ENCODE results near the gene ADA.
A peak's percentile ranks its signal among the peaks of the same experiment; 100 is the strongest.

The ADA gene

GRCh38 chr20:44643596-44644229 is 7.8 kb downstream of the ADA start:
- Mint-ChIP-seq H3K27me3 (no peaks in the 10 kb centered on the region), H3K4me3 (peak overlapping the region; percentile 30), H3K36me3 (peaks cover 13% of the 10 kb centered on the region), H3K27ac (peak overlapping the region; percentile 90), H3K4me1 (ENCODE audit: low read depth) (peaks cover 76% of the 10 kb centered on the region), H3K9me3 (ENCODE audit: low read depth) (no peaks in the 10 kb centered on the region)

DNA sequence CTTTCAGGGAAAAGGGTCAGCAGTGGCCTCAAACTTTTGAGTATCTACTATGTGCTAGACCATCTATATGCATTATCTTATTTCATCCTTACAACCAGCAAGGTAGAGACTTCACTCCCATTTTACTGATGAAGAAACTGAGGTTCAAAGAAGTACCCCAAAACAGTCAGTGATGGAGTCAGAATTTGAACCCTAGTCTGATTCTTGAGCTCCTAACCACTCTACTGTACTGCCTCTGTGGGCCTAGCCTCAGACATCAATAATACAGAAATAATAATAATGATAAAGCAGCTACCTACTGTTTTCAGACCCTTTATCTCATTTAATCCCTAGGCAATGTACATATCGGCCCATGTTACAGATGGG is 8.4 kb downstream of the ADA start:
- Mint-ChIP-seq H3K9me3 (ENCODE audit: low read depth) (no peaks in the 10 kb centered on the region), H3K27me3 (no peaks in the 10 kb centered on the region), H3K27ac (peak overlapping the region; percentile 90), H3K36me3 (peaks cover 16% of the 10 kb centered on the region), H3K4me1 (ENCODE audit: low read depth) (peaks cover 73% of the 10 kb centered on the region), H3K4me3 (peak overlapping the region; percentile 75)

DNA sequence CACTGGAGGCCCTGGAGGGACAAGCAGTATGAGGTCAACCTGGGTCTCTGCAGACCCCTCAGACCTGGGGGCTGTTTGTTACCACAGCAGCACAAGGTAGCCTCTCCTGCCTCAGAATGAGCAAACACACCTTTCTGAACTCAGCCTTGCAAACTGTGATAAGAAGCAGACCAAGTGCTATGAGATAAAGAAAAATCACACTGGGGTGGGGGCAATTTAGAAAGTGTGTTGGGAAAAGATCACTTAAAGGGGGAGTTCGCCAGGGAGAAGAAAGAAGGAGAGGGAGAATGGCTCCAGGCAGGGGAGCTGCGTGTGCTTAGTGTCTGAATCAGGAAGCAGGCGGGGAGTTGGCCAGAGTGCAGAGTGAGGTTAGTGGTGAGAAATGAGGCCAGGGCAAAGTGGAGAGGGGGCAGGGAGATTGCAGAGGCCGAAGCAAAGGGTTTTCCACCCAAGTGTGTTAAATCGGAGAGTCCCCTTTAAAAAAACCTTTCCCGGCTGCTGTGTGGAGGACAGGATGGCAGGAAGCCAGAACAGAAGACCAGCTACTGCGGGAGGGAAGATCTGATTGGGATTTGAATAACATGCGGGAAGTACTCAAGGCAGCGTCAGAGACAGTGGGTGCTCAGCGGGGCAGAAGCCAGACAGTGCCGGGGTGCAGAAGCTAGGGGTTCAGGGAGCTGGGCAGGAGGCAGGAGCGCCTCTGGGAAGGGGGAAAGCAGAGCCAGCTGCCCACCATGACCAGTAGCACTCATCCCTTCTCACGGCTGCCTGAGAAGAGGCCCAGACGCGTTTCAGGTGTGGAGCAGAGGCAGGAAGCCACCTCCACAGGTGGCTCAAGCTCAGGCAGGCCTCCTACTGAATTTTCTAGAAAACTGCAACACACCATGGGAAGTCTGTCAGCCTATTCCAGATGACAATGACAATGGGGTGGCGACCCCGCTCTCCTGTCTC is 9.0 kb downstream of the ADA start:
- Mint-ChIP-seq H3K9me3 (ENCODE audit: low read depth) (no peaks in the 10 kb centered on the region), H3K4me3 (peak overlapping the region; percentile 75), H3K4me1 (ENCODE audit: low read depth) (peaks cover 66% of the 10 kb centered on the region), H3K27ac (peak overlapping the region; percentile 90), H3K36me3 (peaks cover 16% of the 10 kb centered on the region), H3K27me3 (no peaks in the 10 kb centered on the region)

DNA sequence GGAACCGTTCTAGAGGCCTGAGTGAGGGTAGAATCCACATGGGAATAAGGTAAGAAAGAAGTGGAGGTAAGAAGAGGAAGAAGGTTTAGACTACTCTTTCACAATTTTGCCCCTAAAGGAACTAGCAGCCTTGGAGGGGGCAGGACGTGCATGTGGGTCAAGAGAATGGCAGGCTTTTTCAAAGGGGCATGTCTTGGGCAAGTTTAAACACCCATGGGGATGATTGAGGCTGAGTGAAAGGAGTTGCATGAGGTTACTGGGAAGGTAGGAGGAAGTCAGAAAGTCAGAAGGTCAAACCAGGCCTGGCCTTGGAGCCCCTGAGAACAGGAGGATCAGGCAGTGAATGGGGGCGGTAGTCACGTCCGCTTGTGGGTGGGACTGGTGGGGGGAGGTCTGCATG is 10.2 kb downstream of the ADA start:
- no peaks in the 10 kb centered on the region for H3K9me3 Mint-ChIP-seq (ENCODE audit: low read depth)
- H3K36me3 Mint-ChIP-seq = peaks cover 16% of the 10 kb centered on the region
- H3K27me3 Mint-ChIP-seq = no peaks in the 10 kb centered on the region
- peaks cover 56% of the 10 kb centered on the region for H3K4me1 Mint-ChIP-seq (ENCODE audit: low read depth)
- H3K27ac Mint-ChIP-seq = peak overlapping the region; percentile 50
- peak overlapping the region; percentile 57 for H3K4me3 Mint-ChIP-seq

DNA sequence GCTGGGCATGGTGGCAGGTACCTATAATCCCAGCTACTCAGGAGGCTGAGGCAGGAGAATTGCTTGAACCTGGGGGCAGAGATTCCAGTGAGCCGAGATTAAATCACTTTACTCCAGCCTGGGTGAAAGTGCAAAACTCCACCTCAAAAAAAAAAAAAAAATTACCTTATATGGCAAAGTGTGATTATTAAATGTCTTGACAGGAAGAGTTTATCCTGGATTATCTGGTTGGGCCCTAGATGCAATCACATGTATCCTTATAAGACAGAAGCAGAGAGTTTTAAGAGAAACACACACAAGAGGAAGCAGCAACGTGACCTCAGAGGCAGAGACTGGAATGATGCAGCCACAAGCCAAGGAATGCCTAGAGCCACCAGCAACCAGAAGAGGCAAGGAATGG is 11.0 kb downstream of the ADA start:
- Mint-ChIP-seq H3K4me1 (ENCODE audit: low read depth) (peaks cover 48% of the 10 kb centered on the region), H3K36me3 (peaks cover 16% of the 10 kb centered on the region), H3K27me3 (no peaks in the 10 kb centered on the region), H3K9me3 (ENCODE audit: low read depth) (no peaks in the 10 kb centered on the region), H3K4me3 (no peak overlapping the region), H3K27ac (peak overlapping the region; percentile 22)

- H3K27me3 Mint-ChIP-seq = no peaks in the 10 kb centered on the region
- no peak overlapping the region for H3K4me3 Mint-ChIP-seq
- H3K36me3 Mint-ChIP-seq = peaks cover 18% of the 10 kb centered on the region
- H3K4me1 Mint-ChIP-seq (ENCODE audit: low read depth) = peaks cover 22% of the 10 kb centered on the region
- H3K27ac Mint-ChIP-seq = no peak overlapping the region
- H3K9me3 Mint-ChIP-seq (ENCODE audit: low read depth) = no peaks in the 10 kb centered on the region
Measured at GRCh38 chr20:44637522-44638372, 13.8 kb downstream of the ADA start.

DNA sequence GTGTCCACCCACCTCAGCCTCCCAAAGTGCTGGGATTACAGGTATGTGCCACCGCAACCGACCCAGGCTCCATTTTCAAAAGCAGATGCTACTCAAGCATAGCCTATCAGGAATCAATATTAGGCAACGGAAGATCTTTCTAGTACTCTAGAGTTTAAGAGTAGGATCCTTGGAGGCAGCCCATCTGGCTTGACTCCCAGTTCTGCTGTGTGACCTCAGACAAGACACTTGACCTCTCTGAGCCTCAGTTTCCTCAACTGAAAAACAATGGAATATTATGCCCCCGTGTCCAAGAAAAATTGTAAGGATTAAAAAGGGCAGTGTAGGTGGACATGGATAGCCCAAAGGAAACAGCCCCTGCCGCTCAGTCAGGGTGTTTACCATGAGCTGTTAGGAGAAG is 14.5 kb downstream of the ADA start:
- Mint-ChIP-seq H3K9me3 (ENCODE audit: low read depth) (no peaks in the 10 kb centered on the region), H3K36me3 (peaks cover 18% of the 10 kb centered on the region)

GRCh38 chr20:44635877-44636276 is 15.6 kb downstream of the ADA start:
- H3K4me1 Mint-ChIP-seq (ENCODE audit: low read depth) = peaks cover 9% of the 10 kb centered on the region
- H3K27ac Mint-ChIP-seq = no peak overlapping the region
- H3K36me3 Mint-ChIP-seq = peaks cover 15% of the 10 kb centered on the region
- H3K27me3 Mint-ChIP-seq = no peaks in the 10 kb centered on the region
- H3K4me3 Mint-ChIP-seq = no peak overlapping the region
- no peaks in the 10 kb centered on the region for H3K9me3 Mint-ChIP-seq (ENCODE audit: low read depth)

More for the DNA sequence above, 14.5 kb downstream of the ADA start:
- H3K4me1 Mint-ChIP-seq (ENCODE audit: low read depth) = peaks cover 14% of the 10 kb centered on the region
- H3K27ac Mint-ChIP-seq = no peak overlapping the region
- H3K27me3 Mint-ChIP-seq = no peaks in the 10 kb centered on the region
- no peak overlapping the region for H3K4me3 Mint-ChIP-seq

DNA sequence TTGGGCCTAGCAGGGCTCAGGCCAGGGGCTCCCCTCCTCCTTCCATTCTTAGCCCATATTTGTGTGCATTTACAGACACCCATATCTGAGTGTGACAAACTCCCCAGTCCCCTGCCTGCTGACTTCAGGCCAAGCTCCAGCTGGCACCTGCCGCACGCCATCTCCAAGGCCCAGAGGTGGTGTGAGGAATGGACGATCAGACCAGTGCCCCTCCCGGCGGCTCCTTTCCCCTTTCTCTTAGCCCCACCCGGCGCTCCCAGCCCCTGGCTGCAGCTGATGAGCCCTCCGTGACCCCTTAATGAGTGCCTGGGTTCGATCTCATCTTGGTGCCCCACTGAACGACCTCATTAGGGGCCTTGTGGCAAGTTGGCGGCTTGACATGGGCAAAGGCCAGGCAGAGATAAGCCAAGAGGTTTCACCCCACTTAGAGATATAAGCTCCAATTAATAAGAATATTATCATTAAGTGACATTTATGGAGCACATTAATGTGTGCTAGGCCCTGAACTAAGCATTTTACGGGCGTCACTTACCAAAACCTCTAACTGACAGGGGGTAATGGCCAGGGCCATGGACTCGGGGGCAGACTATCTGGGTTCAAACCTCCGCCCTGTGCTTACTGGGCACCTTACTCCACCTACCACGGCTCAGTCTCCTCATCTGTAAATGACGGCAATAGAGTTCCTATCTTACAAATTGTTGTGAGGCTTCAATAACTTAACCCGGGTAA is 17.5 kb downstream of the ADA start:
- Mint-ChIP-seq H3K4me1 (ENCODE audit: low read depth) (peaks cover 4% of the 10 kb centered on the region), H3K27me3 (no peaks in the 10 kb centered on the region), H3K36me3 (peaks cover 10% of the 10 kb centered on the region), H3K9me3 (ENCODE audit: low read depth) (no peaks in the 10 kb centered on the region), H3K4me3 (no peak overlapping the region), H3K27ac (no peak overlapping the region)

- H3K4me3 Mint-ChIP-seq = no peak overlapping the region
- H3K9me3 Mint-ChIP-seq (ENCODE audit: low read depth) = no peaks in the 10 kb centered on the region
- H3K36me3 Mint-ChIP-seq = peaks cover 5% of the 10 kb centered on the region
- no peaks in the 10 kb centered on the region for H3K4me1 Mint-ChIP-seq (ENCODE audit: low read depth)
- H3K27me3 Mint-ChIP-seq = no peaks in the 10 kb centered on the region
- H3K27ac Mint-ChIP-seq = no peak overlapping the region
Measured at GRCh38 chr20:44633187-44633810, 18.2 kb downstream of the ADA start.

- Mint-ChIP-seq H3K27me3 (no peaks in the 10 kb centered on the region), H3K9me3 (ENCODE audit: low read depth) (no peaks in the 10 kb centered on the region), H3K4me1 (ENCODE audit: low read depth) (no peaks in the 10 kb centered on the region), H3K4me3 (no peak overlapping the region), H3K27ac (no peak overlapping the region), H3K36me3 (peaks cover 5% of the 10 kb centered on the region)
Measured at GRCh38 chr20:44632103-44632752, 19.3 kb downstream of the ADA start.

DNA sequence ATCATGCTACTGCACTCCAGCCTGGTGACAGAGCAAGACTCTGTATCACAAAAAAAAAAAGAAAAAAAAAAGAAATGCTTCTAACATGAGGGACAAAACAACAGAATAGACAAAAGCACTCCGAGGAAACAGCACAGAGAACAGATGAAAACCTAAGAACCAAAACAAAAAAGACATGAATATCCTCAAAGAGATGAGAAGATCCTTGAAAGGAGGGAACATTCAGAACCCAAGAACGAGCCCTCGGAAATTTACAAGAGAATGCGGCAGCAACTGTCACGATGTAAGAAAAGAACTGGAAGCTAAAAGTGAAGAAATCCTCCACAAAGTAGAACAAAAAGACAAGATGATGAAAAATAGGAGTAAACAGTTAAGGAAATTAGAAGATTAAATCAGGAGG is 21.2 kb downstream of the ADA start:
- Mint-ChIP-seq H3K4me1 (ENCODE audit: low read depth) (peaks cover 7% of the 10 kb centered on the region), H3K9me3 (ENCODE audit: low read depth) (no peaks in the 10 kb centered on the region), H3K4me3 (no peak overlapping the region), H3K36me3 (peaks cover 5% of the 10 kb centered on the region), H3K27me3 (no peaks in the 10 kb centered on the region), H3K27ac (no peak overlapping the region)

DNA sequence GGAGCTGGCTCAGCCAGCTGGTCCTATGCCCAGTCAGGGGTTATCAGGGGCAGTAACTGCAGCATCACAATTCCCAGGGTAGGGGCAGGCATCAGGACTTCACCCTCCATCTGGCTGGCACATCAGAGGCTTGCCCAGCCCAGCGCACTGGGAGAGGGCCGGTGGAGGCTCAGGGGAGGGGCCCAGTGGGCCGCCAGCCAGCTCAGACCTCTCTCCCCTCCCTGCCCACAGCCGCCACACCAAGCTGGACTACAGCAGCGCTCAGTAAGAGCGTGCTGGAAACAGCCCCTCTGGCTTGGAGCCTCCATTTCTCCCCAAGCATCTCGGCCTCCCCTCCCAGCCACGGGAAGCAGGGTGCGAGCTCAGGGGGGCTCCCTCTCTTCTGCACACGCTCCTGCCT is 22.0 kb downstream of the ADA start:
- no peaks in the 10 kb centered on the region for H3K27me3 Mint-ChIP-seq

GRCh38 chr20:44629017-44629385 is 22.5 kb downstream of the ADA start:
- H3K27me3 Mint-ChIP-seq = no peaks in the 10 kb centered on the region
- H3K27ac Mint-ChIP-seq = no peak overlapping the region
- peaks cover 5% of the 10 kb centered on the region for H3K36me3 Mint-ChIP-seq
- no peak overlapping the region for H3K4me3 Mint-ChIP-seq
- H3K9me3 Mint-ChIP-seq (ENCODE audit: low read depth) = no peaks in the 10 kb centered on the region
- peaks cover 7% of the 10 kb centered on the region for H3K4me1 Mint-ChIP-seq (ENCODE audit: low read depth)

More for the DNA sequence above, 22.0 kb downstream of the ADA start:
- Mint-ChIP-seq H3K36me3 (peaks cover 5% of the 10 kb centered on the region), H3K9me3 (ENCODE audit: low read depth) (no peaks in the 10 kb centered on the region), H3K4me3 (no peak overlapping the region), H3K4me1 (ENCODE audit: low read depth) (peaks cover 7% of the 10 kb centered on the region), H3K27ac (no peak overlapping the region)
